NCI-H526 (cell line): ENCODE data around the gene MCTP2.

ENCODE experiments used
- DNase-seq, 2 experiments: peaks; one replicate each; lab custom pipeline; 2025; lab: John Stamatoyannopoulos, UW

Gene MCTP2

GRCh38 chr15:94352636-94353487 lies 121.5 kb downstream of the MCTP2 start:
- no peak for DNase-seq

- DNase-seq, result no peak
Observed at GRCh38 chr15:94353488-94353820, 122.1 kb downstream of the MCTP2 start.

GRCh38 chr15:94354655-94355054 lies 123.3 kb downstream of the MCTP2 start:
- DNase-seq, result no peak

DNA sequence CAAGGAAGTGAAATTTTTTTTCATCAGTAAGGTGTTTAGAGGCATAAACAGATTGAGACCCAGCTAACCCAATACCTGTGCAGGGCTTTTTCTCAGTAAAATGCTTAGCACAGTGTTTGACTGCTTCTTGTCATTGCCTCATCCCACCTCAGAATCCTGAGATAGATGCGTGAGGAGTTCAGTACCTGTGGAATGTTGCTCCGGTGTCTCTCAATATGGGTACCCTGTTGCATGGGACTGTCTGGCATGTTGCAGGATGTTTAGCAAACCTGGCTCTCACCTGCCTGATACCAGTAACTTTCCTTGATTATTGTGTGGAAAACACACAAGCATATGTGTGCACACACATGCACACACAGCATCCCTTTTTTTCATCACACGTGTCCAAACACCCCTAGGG lies 128.4 kb downstream of the MCTP2 start:
- no peak for DNase-seq

- DNase-seq, result no peak
Observed at GRCh38 chr15:94360251-94360685, 128.9 kb downstream of the MCTP2 start.

GRCh38 chr15:94362385-94363092 lies 131.2 kb downstream of the MCTP2 start:
- DNase-seq, result no peak

GRCh38 chr15:94363382-94363781 lies 132.0 kb downstream of the MCTP2 start:
- DNase-seq, result no peak

- no peak for DNase-seq
Observed at GRCh38 chr15:94366781-94367180, 135.4 kb downstream of the MCTP2 start.

DNA sequence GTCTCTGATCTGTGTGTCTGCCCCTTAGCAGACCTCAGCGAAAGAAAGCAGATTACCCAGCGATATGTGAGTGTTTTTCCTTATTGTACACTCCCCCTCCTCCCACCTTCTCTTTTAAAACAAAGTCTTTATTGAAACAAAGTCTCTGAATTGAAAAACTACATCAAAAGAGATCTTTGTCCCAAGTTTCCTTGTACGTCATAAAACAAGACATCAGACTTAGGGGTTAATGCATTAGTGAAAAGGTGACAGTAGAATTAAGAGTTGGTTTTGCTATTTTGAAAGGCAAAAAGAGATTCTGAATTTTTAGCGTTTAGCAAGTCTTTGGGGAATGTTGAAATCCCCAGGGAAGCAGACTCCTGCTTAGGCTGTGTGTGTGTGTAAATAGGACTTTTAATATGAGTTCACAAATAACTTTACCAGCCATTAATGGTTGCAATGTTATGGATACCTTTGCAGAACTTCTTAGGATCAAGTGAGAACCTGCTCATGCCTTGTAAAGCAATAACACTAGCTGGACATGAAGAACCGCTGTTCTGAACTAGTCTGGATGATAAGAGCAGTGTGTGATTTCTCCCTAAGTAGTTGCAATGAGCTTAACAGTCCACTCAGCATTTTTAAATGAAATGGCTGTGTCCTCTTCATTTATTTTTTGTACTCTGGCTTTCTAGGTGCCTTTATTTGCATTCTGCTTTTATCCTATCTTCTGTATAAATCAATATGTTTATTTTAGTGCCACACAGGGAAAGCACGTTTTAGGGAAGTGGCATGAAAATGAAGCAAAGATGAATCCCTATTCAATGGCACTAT lies 136.6 kb downstream of the MCTP2 start:
- DNase-seq, result peak in 1 of 2 experiments; percentile 3

GRCh38 chr15:94370206-94370935 lies 139.0 kb downstream of the MCTP2 start:
- DNase-seq, result no peak

GRCh38 chr15:94370936-94371285 lies 139.6 kb downstream of the MCTP2 start:
- DNase-seq, result no peak

- no peak for DNase-seq
Observed at GRCh38 chr15:94372821-94373220, 141.5 kb downstream of the MCTP2 start.

- DNase-seq, result peak in 1 of 2 experiments; percentile 9
Observed at GRCh38 chr15:94375997-94376396, 144.6 kb downstream of the MCTP2 start.

DNA sequence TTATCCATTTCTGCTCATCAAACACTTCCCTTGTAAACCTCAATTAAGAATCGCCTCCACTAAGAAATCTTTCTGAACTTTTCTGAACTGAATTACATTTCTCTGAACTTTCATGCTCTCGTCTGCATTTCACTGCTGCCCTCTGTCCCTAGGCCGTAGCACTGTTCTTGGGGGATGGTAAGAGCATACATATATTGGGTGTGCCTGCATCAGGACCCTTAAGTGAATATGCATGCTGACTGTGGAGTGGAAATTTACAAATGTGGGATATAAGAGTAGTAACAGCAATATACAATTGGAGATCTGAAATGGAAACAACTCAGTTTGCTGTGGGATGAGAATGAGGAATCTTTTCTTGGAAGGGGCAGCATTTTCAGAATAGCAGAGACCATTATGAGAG lies 148.6 kb downstream of the MCTP2 start:
- DNase-seq, result no peak

DNA sequence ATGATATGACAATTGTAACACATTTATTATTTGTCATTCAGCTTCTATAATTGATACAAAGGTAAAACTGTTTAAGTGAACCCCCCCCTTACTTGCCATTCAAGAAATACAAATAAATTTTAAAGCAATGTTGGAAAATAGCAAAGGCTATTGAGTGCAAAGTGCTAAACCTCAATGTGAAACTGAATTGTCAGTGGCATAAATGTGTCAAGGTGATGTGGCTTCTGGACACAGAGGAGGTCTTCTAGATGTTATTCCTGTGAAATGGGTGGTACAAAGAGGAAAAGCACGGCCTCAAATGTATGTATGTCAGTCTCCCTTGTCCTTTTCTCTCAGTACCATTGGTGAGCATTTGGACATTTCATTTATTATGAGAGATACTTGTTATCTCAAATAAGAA lies 149.4 kb downstream of the MCTP2 start:
- no peak for DNase-seq

DNA sequence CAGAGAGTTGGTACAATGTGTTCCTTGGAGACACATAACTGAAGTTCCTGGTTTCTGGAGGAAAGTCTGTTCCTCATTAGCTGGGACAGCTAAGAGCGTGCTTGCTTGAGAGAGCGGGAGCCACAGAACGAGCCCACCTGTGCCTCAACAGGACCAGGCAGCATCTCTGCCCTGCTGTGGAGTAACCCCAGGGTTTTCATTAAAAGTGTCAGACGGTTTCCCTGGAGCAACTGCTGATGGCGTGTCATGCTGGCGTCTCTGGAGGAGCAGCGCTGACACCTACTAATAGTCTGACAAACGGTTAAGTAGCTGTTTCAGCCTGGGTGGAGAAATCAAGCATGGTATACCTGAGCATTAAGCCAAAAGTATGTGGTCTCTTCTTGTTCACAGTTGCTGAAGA lies 150.0 kb downstream of the MCTP2 start:
- DNase-seq, result no peak

DNA sequence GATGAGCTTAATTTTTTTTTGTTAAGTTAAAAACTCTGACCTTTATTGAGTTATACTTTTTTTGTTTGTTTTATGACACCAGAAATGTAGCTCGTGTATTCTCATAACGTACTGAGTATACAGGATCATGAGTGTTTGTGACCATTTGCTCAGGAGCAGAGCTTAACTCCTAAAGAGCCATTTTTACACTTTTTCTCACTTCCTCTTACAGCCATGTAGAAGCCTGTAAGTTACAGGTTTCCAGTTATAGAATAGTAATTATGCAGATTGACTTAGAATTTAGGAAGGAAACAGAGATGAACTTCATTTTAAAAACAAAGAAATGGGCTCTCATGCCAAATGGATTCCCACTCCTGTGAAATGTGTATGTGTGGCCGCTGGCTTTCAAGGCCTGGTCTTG lies 151.7 kb downstream of the MCTP2 start:
- DNase-seq, result no peak

GRCh38 chr15:94383706-94384105 lies 152.3 kb downstream of the MCTP2 start:
- DNase-seq, result no peak

DNA sequence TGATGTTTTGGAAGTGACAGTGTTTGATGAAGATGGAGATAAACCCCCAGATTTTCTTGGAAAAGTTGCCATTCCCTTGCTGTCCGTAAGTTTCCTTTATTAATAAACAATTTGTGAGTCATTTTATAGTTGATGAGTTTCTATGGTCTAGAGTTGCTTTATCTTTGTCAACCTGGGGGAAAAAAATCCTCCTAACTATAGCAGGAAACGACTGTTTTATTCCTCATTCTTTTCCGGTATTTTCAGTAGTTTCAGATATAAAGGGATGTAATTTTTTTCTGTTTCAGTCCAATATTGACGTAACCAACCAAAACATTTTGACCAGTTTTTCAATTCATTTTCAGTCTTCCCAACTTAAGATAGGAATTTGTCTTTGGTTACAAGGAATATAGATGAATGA lies 154.1 kb downstream of the MCTP2 start:
- DNase-seq, result no peak

- DNase-seq, result no peak
Observed at GRCh38 chr15:94386351-94386750, 155.0 kb downstream of the MCTP2 start.

- DNase-seq, result no peak
Observed at GRCh38 chr15:94387442-94387841, 156.1 kb downstream of the MCTP2 start.

DNA sequence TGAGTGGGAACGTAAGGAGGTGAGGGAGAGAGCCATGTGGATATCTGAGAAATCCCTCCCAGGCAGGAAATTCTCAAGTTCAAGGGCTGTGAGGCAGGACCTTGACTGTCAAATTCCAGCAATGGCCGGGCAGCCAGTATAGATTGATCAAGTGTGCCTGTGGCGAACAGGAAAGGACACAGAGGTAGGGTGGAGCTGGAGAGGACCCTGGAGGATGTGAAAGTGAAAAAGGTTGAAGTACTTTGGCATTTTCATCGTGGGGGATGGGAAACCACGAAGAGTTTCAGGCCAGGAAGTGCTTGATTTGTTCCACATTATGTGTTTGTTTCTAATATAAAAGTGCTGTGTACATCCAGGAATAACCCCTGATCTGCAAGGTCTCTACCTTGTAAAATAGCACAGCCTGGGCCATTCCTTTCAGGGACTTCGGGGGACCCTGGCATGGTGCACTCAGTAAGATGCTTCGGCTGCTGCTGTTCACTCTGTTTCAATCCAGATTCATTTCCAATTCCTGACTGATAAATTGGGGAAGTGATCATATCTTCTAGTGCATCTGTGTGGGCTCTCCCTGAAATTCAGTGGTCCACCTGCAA lies 156.6 kb downstream of the MCTP2 start:
- no peak for DNase-seq
